H1 (cell line): ENCODE results near the gene HERC5.

Experiments used
- CBX5 ChIP-seq: fragments of 300-800, 300-1000 bp; sonication (generic); IDR thresholded peaks from 2 replicates; pipeline ENCODE4 v1.7.1; 2016; ENCODE audit warnings: antibody characterized with exemption, low read length, low read depth
- EP300 ChIP-seq, 2 experiments: IDR thresholded peaks; 1 replicate in 1 of 2; 2 replicates in 1 of 2; pipeline ENCODE4 v1.6.1; 2011 to 2012; ENCODE audit warnings: low read depth in 2 of 2, low read length in 2 of 2, mild to moderate bottlenecking in 2 of 2, borderline replicate concordance in 1 of 2, inconsistent platforms in 1 of 2, moderate library complexity in 1 of 2
- EZH2 ChIP-seq: fragments of 200-600 bp; sonication (generic); IDR thresholded peaks from 2 replicates; pipeline ENCODE4 v1.7.1; 2012; ENCODE audit warnings: low read depth, mild to moderate bottlenecking, moderate library complexity, low read length, inconsistent platforms; ENCODE audit not compliant: severe bottlenecking
- JUN ChIP-seq: IDR thresholded peaks from 2 replicates; pipeline ENCODE4 v1.6.1; 2011; ENCODE audit warnings: low read depth, mild to moderate bottlenecking, improper control_type of control experiment, low read length
- NRF1 ChIP-seq: IDR thresholded peaks from 2 replicates; pipeline ENCODE4 v1.6.1; 2011; ENCODE audit warnings: mild to moderate bottlenecking, low read depth, low read length, improper control_type of control experiment
- POLR2A ChIP-seq, 2 experiments: IDR thresholded peaks; 1 replicate in 1 of 2; 2 replicates in 1 of 2; pipeline ENCODE4 v1.6.1; 2011; ENCODE audit warnings: low read depth in 2 of 2, low read length in 2 of 2, mild to moderate bottlenecking in 2 of 2; ENCODE audit errors: control extremely low read depth in 1 of 2
- RFX5 ChIP-seq: IDR thresholded peaks from 2 replicates; pipeline ENCODE4 v1.6.1; 2011; ENCODE audit warnings: low read depth, low read length, improper control_type of control experiment, borderline replicate concordance
- SRF ChIP-seq: IDR thresholded peaks from 2 replicates; pipeline ENCODE4 v1.6.1; 2011; ENCODE audit warnings: mild to moderate bottlenecking, low read depth, low read length, moderate library complexity
- TF ChIP-seq, protein P1 (sequence below), 3 experiments: IDR thresholded peaks; 1 replicate in 2 of 3; 2 replicates in 1 of 3; pipeline versions ENCODE4 v1.5.1 to v1.6.1; 2011; ENCODE audit warnings: low read length in 3 of 3, mild to moderate bottlenecking in 3 of 3, inconsistent platforms in 2 of 3, low read depth in 1 of 3, moderate library complexity in 1 of 3; ENCODE audit not compliant: insufficient read depth in 1 of 3; ENCODE audit errors: control extremely low read depth in 1 of 3

DNA sequence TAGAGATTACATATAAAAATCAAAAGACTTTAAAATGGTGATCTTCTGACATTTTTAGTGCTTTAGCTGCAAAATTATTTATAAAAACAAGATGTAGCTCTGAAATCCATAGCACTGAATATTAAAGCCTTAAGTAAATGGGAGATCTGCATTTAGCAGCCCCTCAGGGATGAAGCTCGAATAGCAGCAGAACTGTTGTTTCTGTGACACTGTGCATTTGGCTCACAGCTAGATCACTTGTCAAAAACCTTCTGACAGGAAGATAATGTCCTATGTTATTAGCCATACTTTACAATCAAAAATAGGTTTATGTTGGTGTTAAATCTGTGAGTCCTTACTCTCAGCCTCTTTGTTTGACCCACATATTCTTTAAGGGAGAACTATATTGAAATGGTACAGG is 80.8 kb downstream of the HERC5 start:
- TF ChIP-seq RFX5 (no peak), POLR2A (IDR thresholded peaks at IDR 0.05; ENCODE audit: control extremely low read depth in 1 of 2, low read depth in 2 of 2, low read length in 2 of 2) (no peak), EP300 (IDR thresholded peaks at IDR 0.05; ENCODE audit: borderline replicate concordance in 1 of 2, low read depth in 2 of 2, low read length in 2 of 2) (no peak), CBX5 (no peak), EZH2 (no peak), JUN (no peak), NRF1 (no peak), SRF (no peak)
- TF ChIP-seq, protein P1, sequence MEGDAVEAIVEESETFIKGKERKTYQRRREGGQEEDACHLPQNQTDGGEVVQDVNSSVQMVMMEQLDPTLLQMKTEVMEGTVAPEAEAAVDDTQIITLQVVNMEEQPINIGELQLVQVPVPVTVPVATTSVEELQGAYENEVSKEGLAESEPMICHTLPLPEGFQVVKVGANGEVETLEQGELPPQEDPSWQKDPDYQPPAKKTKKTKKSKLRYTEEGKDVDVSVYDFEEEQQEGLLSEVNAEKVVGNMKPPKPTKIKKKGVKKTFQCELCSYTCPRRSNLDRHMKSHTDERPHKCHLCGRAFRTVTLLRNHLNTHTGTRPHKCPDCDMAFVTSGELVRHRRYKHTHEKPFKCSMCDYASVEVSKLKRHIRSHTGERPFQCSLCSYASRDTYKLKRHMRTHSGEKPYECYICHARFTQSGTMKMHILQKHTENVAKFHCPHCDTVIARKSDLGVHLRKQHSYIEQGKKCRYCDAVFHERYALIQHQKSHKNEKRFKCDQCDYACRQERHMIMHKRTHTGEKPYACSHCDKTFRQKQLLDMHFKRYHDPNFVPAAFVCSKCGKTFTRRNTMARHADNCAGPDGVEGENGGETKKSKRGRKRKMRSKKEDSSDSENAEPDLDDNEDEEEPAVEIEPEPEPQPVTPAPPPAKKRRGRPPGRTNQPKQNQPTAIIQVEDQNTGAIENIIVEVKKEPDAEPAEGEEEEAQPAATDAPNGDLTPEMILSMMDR (IDR thresholded peaks at IDR 0.05; ENCODE audit: control extremely low read depth in 1 of 3, insufficient read depth in 1 of 3, low read depth in 1 of 3, low read length in 3 of 3) = no peak
